ENCODE data around the gene COBL. TPM values are rescaled to one million over a fixed set of nuclear protein-coding genes. Genes with fewer than 3 reads are reported as not detected.

Gene COBL
- total RNA-seq, 2 experiments from 2014 or later = not detected

GRCh38 chr7:51128545-51129435 lies 187.8 kb downstream of the COBL start:
- Mint-ChIP-seq H3K9me3 (ENCODE audit: low read depth) (no peaks in the 10 kb centered on the region), H3K4me3 (no peak overlapping the region), H3K4me1 (peaks cover 6% of the 10 kb centered on the region), H3K27ac (no peak overlapping the region), H3K27me3 (no peaks in the 10 kb centered on the region), H3K36me3 (ENCODE audit: low read depth) (no peaks in the 10 kb centered on the region)
- ATAC-seq (no peak), DNase-seq (no peak)
- ChIA-PET POLR2A (no interaction called here), CTCF (interaction anchor here (0.5 to 3.1 kb wide), 4 partner anchors 12 to 526 kb away, joined by 3 to 14 read pairs (median 4); no protein-coding TSS in a partner anchor)
- intact Hi-C loops (cut with DNase I, micrococcal nuclease) = no loop called here

GRCh38 chr7:51127618-51127904 lies 189.0 kb downstream of the COBL start:
- H3K4me1 Mint-ChIP-seq = peaks cover 19% of the 10 kb centered on the region
- H3K4me3 Mint-ChIP-seq = no peak overlapping the region
- ATAC-seq (no peak), DNase-seq (no peak)
- no peaks in the 10 kb centered on the region for H3K9me3 Mint-ChIP-seq (ENCODE audit: low read depth)
- H3K27ac Mint-ChIP-seq = no peak overlapping the region
- intact Hi-C loops (cut with DNase I, micrococcal nuclease) = no loop called here
- no peaks in the 10 kb centered on the region for H3K27me3 Mint-ChIP-seq
- no peaks in the 10 kb centered on the region for H3K36me3 Mint-ChIP-seq (ENCODE audit: low read depth)
- ChIA-PET CTCF (interaction anchor here (0.7 to 3.1 kb wide), 6 partner anchors 9 to 922 kb away, joined by 3 to 14 read pairs (median 4); no protein-coding TSS in a partner anchor), POLR2A (no interaction called here)

GRCh38 chr7:51126813-51127617 lies 189.6 kb downstream of the COBL start:
- H3K36me3 Mint-ChIP-seq (ENCODE audit: low read depth) = no peaks in the 10 kb centered on the region
- no peak overlapping the region for H3K4me3 Mint-ChIP-seq
- DNase-seq (no peak), ATAC-seq (no peak)
- H3K4me1 Mint-ChIP-seq = peaks cover 24% of the 10 kb centered on the region
- no peaks in the 10 kb centered on the region for H3K9me3 Mint-ChIP-seq (ENCODE audit: low read depth)
- peak overlapping the region; percentile 14 for H3K27ac Mint-ChIP-seq
- H3K27me3 Mint-ChIP-seq = no peaks in the 10 kb centered on the region
- CTCF ChIA-PET = interaction anchor here (0.7 to 3.1 kb wide), 6 partner anchors 9 to 922 kb away, joined by 3 to 14 read pairs (median 4); no protein-coding TSS in a partner anchor
- POLR2A ChIA-PET = no interaction called here
- intact Hi-C loops (cut with DNase I, micrococcal nuclease) = no loop called here

- H3K36me3 Mint-ChIP-seq (ENCODE audit: low read depth) = no peaks in the 10 kb centered on the region
- ATAC-seq (no peak), DNase-seq (no peak)
- ChIA-PET POLR2A (no interaction called here), CTCF (interaction anchor here (0.9 kb wide), 1 partner anchor 58 kb away, joined by 3 read pairs; no protein-coding TSS in a partner anchor)
- peaks cover 31% of the 10 kb centered on the region for H3K4me1 Mint-ChIP-seq
- no peak overlapping the region for H3K4me3 Mint-ChIP-seq
- no peaks in the 10 kb centered on the region for H3K27me3 Mint-ChIP-seq
- intact Hi-C loops (cut with DNase I, micrococcal nuclease) = no loop called here
- H3K27ac Mint-ChIP-seq = no peak overlapping the region
- no peaks in the 10 kb centered on the region for H3K9me3 Mint-ChIP-seq (ENCODE audit: low read depth)
These were observed 190.3 kb downstream of the COBL start for GRCh38 chr7:51126324-51126723.

- ChIA-PET POLR2A (no interaction called here), CTCF (no interaction called here)
- no peak overlapping the region for H3K4me3 Mint-ChIP-seq
- no peak overlapping the region for H3K27ac Mint-ChIP-seq
- no peaks in the 10 kb centered on the region for H3K36me3 Mint-ChIP-seq (ENCODE audit: low read depth)
- H3K27me3 Mint-ChIP-seq = no peaks in the 10 kb centered on the region
- DNase-seq (no peak), ATAC-seq (no peak)
- intact Hi-C loops (cut with DNase I, micrococcal nuclease) = loop anchor here (5.0 kb wide), 10 partner anchors 332 to 977 kb away; no protein-coding TSS in a partner anchor
- no peaks in the 10 kb centered on the region for H3K9me3 Mint-ChIP-seq (ENCODE audit: low read depth)
- peaks cover 40% of the 10 kb centered on the region for H3K4me1 Mint-ChIP-seq
These were observed 192.3 kb downstream of the COBL start for GRCh38 chr7:51124321-51124720.

GRCh38 chr7:51123322-51124019 lies 193.1 kb downstream of the COBL start:
- H3K4me3 Mint-ChIP-seq = peak overlapping the region; percentile 10
- ChIA-PET CTCF (no interaction called here), POLR2A (no interaction called here)

GRCh38 chr7:51121931-51122425 lies 194.6 kb downstream of the COBL start:
- DNase-seq (peak; percentile 15), ATAC-seq (peak; percentile 30)
- H3K27ac Mint-ChIP-seq = peak overlapping the region; percentile 78
- CTCF ChIA-PET = interaction anchor here (0.5 to 1.6 kb wide), 7 partner anchors 19 to 1029 kb away, joined by 3 to 9 read pairs (median 3); no protein-coding TSS in a partner anchor
- no peaks in the 10 kb centered on the region for H3K27me3 Mint-ChIP-seq
- POLR2A ChIA-PET = interaction anchor here (0.6 kb wide), 1 partner anchor 996 kb away, joined by 6 read pairs; no protein-coding TSS in a partner anchor
- intact Hi-C loops (cut with DNase I, micrococcal nuclease) = loop anchor here (2.0 to 5.0 kb wide), 12 partner anchors 289 to 975 kb away; no protein-coding TSS in a partner anchor
- H3K4me3 Mint-ChIP-seq = peak overlapping the region; percentile 42
- no peaks in the 10 kb centered on the region for H3K36me3 Mint-ChIP-seq (ENCODE audit: low read depth)
- H3K4me1 Mint-ChIP-seq = peaks cover 40% of the 10 kb centered on the region
- no peaks in the 10 kb centered on the region for H3K9me3 Mint-ChIP-seq (ENCODE audit: low read depth)

More at GRCh38 chr7:51123322-51124019, 193.1 kb downstream of the COBL start:
- peak overlapping the region; percentile 88 for H3K27ac Mint-ChIP-seq
- DNase-seq (peak; percentile 92), ATAC-seq (peak; percentile 99)
- H3K36me3 Mint-ChIP-seq (ENCODE audit: low read depth) = no peaks in the 10 kb centered on the region
- peaks cover 40% of the 10 kb centered on the region for H3K4me1 Mint-ChIP-seq
- no peaks in the 10 kb centered on the region for H3K9me3 Mint-ChIP-seq (ENCODE audit: low read depth)
- intact Hi-C loops (cut with DNase I, micrococcal nuclease) = loop anchor here (1.0 to 5.0 kb wide), 14 partner anchors 291 to 976 kb away; no protein-coding TSS in a partner anchor
- no peaks in the 10 kb centered on the region for H3K27me3 Mint-ChIP-seq

GRCh38 chr7:51121036-51121790 lies 195.4 kb downstream of the COBL start:
- DNase-seq (no peak), ATAC-seq (no peak)
- intact Hi-C loops (cut with DNase I, micrococcal nuclease) = loop anchor here (5.0 kb wide), 10 partner anchors 329 to 974 kb away; no protein-coding TSS in a partner anchor
- Mint-ChIP-seq H3K9me3 (ENCODE audit: low read depth) (peaks cover 1% of the 10 kb centered on the region), H3K36me3 (ENCODE audit: low read depth) (peaks cover under 1% of the 10 kb centered on the region), H3K4me1 (peaks cover 40% of the 10 kb centered on the region), H3K27me3 (no peaks in the 10 kb centered on the region), H3K4me3 (no peak overlapping the region), H3K27ac (peak overlapping the region; percentile 78)
- ChIA-PET POLR2A (interaction anchor here (0.6 to 0.7 kb wide), 2 partner anchors 715 to 995 kb away, joined by 3 to 6 read pairs; no protein-coding TSS in a partner anchor), CTCF (interaction anchor here (0.5 to 1.6 kb wide), 7 partner anchors 20 to 700 kb away, joined by 3 to 9 read pairs (median 3); no protein-coding TSS in a partner anchor)

GRCh38 chr7:51118628-51119027 lies 198.0 kb downstream of the COBL start:
- Mint-ChIP-seq H3K27me3 (no peaks in the 10 kb centered on the region), H3K36me3 (ENCODE audit: low read depth) (peaks cover 2% of the 10 kb centered on the region), H3K9me3 (ENCODE audit: low read depth) (peaks cover 8% of the 10 kb centered on the region), H3K27ac (no peak overlapping the region), H3K4me1 (peaks cover 32% of the 10 kb centered on the region), H3K4me3 (no peak overlapping the region)
- CTCF ChIA-PET = interaction anchor here (1.1 to 1.6 kb wide), 3 partner anchors 23 to 44 kb away, joined by 3 to 5 read pairs (median 4); no protein-coding TSS in a partner anchor
- intact Hi-C loops (cut with DNase I, micrococcal nuclease) = no loop called here
- no peak for DNase-seq
- POLR2A ChIA-PET = no interaction called here
- no peak for ATAC-seq

- no peak for ATAC-seq
These were observed 202.1 kb downstream of the COBL start for GRCh38 chr7:51114501-51114900.

More at GRCh38 chr7:51114501-51114900, 202.1 kb downstream of the COBL start:
- POLR2A ChIA-PET = no interaction called here
- DNase-seq = no peak
- Mint-ChIP-seq H3K4me1 (no peaks in the 10 kb centered on the region), H3K9me3 (ENCODE audit: low read depth) (peaks cover 8% of the 10 kb centered on the region), H3K27ac (no peak overlapping the region), H3K4me3 (no peak overlapping the region), H3K36me3 (ENCODE audit: low read depth) (peaks cover 2% of the 10 kb centered on the region), H3K27me3 (no peaks in the 10 kb centered on the region)
- intact Hi-C loops (cut with DNase I, micrococcal nuclease) = no loop called here
- CTCF ChIA-PET = interaction anchor here (1.1 kb wide), 1 partner anchor 13 kb away, joined by 3 read pairs; no protein-coding TSS in a partner anchor

All from activated CD4-positive, alpha-beta T cell treated with anti-CD3 and anti-CD28 coated beads for 36 hours (primary cell).